Daoy (cell line): ENCODE measurements around the gene TNIP2. TPM values are rescaled to one million over a fixed set of nuclear protein-coding genes. Genes with fewer than 3 reads are reported as not detected.
"Not testable (repeated sequence)": the region's sequence is repeated elsewhere in the genome, so short reads cannot be mapped to it uniquely, and the experiment has no call there.

ENCODE experiments used
- DNase-seq: peaks from one replicate; pipeline ENCODE4 v3.0.0-alpha.2; 2015; ENCODE audit warnings: low read depth
- total RNA-seq: library from RNA; depleted of rRNA; stranded (reverse); fragments of >200 nt; shearing (Covaris generic); gene quantifications from 2 replicates; pipeline ENCODE4 v1.2.3, GENCODE V29; 2014

The TNIP2 gene
- total RNA-seq, 1 experiment from 2014 or later = 57.6 TPM

- DNase-seq = no peak
These were observed 11.4 kb downstream of the TNIP2 start for GRCh38 chr4:2744576-2745270.

GRCh38 chr4:2743518-2744445, 12.4 kb downstream of the TNIP2 start:
- no peak for DNase-seq

- DNase-seq = no peak
These were observed 13.2 kb downstream of the TNIP2 start for GRCh38 chr4:2742823-2743517.

GRCh38 chr4:2742081-2742822, 13.9 kb downstream of the TNIP2 start:
- DNase-seq = no peak

- no peak for DNase-seq
These were observed 14.5 kb downstream of the TNIP2 start for GRCh38 chr4:2741626-2742025.

- DNase-seq = not testable (repeated sequence)
These were observed 17.8 kb downstream of the TNIP2 start for GRCh38 chr4:2738296-2738695.

GRCh38 chr4:2735869-2736268, 20.3 kb downstream of the TNIP2 start:
- no peak for DNase-seq

- DNase-seq = no peak
These were observed 21.5 kb downstream of the TNIP2 start for GRCh38 chr4:2734612-2735011.

- DNase-seq = no peak
These were observed 22.1 kb downstream of the TNIP2 start for GRCh38 chr4:2733844-2734574.

- DNase-seq = no peak
These were observed 22.9 kb downstream of the TNIP2 start for GRCh38 chr4:2733001-2733843.

GRCh38 chr4:2732526-2732925, 23.6 kb downstream of the TNIP2 start:
- no peak for DNase-seq

- DNase-seq = no peak
These were observed 24.2 kb downstream of the TNIP2 start for GRCh38 chr4:2731907-2732317.

GRCh38 chr4:2729533-2729875, 26.6 kb downstream of the TNIP2 start:
- no peak for DNase-seq

GRCh38 chr4:2728806-2729532, 27.2 kb downstream of the TNIP2 start:
- DNase-seq = no peak

GRCh38 chr4:2728221-2728620, 27.9 kb downstream of the TNIP2 start:
- DNase-seq = no peak

GRCh38 chr4:2726881-2727280, 29.3 kb downstream of the TNIP2 start:
- DNase-seq = not testable (repeated sequence)

- no peak for DNase-seq
These were observed 30.8 kb downstream of the TNIP2 start for GRCh38 chr4:2725380-2725779.

GRCh38 chr4:2723751-2724150, 32.4 kb downstream of the TNIP2 start:
- no peak for DNase-seq

GRCh38 chr4:2722033-2722432, 34.1 kb downstream of the TNIP2 start:
- DNase-seq = no peak
